NCI-H1105 (cell line): ENCODE data around the gene NANS.
"Not testable (repeated sequence)": the region's sequence is repeated elsewhere in the genome, so short reads cannot be mapped to it uniquely, and the experiment has no call there.

Experiments used
- DNase-seq: peaks from one replicate; lab custom pipeline; 2025; lab: John Stamatoyannopoulos, UW

NANS gene

DNA sequence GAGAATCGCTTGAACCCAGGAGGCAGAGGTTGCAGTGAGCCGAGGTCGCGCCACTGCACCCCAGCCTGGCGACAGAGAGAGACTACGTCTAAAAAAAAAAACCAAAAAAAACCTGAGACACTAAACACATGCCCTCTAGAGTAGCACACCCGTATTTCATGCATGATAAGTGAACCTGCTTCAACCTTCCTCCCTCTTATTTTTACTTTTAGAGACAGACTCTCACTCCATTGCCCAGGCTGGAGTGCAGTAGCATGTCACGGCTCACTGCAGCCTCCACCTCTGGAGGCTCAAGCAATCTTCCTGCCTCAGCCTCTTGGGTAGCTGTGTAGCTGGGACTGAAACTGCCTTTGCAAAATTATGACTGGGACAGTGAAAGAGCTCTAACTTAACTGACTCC is 17.6 kb upstream of the NANS start:
- no peak for DNase-seq

DNA sequence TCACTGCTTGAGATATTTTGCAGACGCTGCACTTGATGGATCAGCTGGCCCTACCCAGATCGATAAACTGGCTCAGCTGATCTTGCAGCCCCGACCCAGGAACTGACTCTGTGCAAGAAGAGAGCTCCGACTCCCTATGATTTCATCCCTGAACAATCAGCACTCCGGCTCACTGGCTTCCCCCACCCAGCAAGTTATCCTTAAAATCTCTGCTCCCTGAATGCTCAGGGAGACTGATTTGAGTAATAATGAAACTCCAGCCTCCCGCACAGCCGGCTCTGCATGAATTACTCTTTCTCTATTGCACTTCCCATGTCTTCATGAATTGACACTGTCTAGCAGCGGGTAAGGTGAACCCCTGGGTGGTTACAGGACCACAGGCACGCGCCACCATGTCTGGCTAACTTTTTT is 16.9 kb upstream of the NANS start:
- DNase-seq: no peak

DNA sequence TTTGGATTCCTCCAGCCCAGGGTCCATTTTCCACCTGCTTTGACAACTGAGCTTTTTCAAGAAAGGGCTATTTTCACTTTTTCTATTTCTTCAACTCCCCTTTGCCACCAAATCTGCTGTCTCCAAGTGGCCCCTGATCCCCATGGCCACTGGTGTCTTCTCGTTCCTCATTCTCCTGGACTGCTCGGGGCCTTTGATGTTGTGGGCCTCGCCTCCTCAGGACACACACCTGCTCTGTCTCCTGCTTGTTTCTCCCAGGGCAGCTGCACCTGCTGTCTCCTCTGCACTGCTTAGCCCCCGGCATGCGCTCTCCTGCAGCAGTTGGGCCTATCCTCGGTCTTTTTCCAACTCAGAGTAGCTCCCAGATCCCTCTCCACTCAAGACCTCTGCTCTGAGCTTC is 16.3 kb upstream of the NANS start:
- DNase-seq: no peak

DNA sequence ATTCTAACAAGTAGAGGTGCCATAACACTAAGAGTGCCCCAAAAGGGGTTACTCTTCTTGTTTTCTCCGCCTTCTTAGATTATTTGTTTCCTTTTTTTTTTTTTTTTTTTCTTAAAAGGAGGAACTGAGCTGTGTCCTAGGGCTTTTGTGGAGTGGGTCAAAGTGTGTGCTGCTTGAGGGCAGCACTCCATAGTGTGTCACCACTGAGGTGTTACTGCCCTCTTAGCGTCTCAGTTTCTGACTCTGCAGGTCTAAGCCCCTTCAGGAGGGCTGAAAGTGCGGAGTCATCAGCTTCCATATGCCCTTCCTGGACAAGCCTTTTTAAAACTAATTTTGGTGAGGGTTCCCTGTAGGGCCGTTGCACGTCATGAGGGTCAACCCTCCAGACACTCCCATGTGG is 12.6 kb upstream of the NANS start:
- DNase-seq: no peak

DNA sequence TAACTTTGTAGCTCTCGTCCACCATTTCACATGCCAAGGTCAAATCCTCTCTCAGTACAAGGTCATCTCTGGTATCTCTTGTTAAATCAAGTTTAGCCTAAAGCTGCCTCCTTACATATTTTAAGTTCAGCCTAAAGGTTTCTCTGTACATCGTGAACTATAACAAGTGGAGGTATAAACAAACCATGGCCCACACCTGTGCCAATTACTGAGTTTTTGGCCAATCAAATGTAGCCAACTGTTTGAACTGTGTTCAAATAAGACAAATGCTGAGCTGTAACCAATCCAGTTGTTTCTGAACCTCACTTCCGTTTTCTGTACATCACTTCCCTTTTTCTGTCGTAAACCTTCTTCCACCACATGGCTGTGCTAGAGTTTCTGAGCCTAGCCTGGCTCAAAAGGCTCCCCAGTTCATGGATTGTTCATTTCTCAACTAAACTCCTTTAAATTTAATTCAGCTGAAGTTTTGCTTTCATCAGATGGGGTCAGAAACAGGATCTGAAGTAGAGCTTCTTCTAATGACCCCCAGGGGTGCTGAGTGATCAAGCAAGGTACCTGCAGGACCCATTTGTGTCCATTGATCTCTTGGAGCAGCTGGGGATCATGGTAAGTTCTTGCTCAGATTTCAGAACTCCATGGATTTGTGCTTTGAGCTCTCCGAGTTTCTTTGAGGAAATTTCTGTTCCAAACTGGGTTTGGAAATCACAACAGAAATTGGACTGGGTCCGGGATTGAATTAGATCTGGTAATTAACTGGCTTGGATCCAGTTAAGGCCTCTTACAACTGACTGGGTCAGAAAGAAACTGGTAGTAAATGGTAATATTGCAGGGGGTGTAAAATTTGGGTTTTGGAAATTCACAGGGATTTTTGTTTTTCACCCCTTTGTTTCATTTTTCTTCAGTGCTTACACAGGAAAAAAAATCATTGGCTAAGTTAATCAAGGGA is 11.0 kb upstream of the NANS start:
- DNase-seq: no peak

DNA sequence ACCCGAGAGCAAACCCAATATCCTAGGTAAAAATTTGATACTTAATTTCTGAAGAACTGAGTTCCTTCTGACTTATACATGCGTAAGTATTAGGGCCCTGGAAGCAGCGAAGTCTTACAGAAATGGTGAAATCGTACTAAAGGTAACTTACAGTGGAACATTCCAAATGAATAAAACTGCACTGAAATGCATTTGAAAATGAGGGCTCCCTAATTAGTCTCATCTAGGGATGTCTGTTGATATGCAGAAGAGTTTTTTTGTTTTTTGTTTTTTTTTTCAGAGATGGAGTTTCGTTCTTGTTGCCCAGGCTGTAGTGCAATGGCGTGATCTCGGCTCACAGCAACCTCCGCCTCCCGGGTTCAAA is 10.4 kb upstream of the NANS start:
- DNase-seq: no peak

DNA sequence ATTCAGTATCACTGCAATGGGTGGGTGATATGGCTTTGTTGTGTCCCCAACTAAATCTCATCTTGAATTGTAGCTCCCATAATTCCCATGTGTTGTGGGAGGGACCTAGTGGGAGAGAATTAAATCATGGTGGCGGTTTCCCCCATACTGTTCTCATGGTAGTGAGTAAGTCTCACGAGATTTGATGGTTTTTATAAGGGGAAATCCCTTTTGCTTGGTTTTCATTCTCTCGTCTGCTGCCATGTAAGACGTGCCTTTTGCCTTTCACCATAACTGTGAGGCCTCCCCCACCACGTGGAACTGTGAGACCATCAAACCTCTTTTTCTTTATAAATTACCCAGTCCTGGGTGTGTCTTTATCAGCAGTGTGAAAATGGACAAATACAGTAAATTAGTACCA is 9.5 kb upstream of the NANS start:
- DNase-seq: no peak

DNA sequence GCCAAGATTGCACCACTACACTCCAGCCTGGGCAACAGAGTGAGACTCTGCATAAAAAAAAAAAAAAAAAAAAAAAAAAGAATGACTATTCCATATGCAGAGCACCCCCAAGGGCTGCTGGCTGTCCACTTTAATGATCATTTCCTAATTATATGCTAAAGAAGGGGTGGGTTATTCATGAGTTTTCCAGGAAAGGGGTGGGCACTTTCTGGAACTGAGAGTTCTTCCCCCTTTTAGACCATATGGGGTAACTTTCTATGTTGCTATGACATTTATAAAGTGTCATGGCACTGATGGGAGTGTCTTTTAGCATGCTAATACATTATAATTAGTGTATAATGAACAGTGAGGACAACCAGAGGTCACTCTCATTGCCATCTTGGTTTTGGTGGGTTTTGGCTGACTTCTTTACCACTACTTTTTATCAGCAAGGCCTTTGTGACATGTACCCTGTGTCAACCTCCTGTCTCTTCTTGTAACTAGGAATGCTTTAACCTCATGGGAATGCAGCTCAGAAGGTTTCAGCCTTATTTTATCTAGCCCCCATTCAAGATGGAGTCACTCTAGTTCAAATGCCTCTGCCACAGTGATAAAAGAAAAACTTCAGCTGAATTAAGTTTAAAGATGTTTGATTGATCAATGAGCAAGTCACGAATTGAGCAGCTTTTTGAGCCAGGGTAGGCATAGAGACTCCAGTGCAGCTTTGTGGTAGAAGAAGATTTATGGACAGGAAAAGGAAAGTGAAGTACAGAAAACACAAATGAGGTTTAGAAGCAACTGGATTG is 7.1 kb upstream of the NANS start:
- no peak for DNase-seq

DNA sequence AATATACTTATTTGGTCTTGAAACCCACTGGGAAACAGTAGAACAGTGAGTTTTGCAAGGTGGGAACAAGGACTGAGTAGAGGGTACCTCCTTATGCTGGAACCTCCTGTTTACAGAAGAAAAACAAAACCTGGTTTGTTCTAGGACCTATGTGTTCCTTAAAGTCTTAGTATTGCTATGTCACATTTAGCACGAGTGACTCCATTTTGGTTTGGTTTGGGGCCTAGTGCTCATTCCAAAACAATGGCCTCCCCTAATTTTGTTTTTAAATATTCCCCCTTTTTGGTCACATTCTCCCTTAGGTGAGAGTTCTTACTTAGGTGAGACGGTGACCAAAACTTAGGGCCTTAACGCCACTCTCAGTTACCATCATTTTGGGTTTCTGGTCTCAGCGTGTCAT is 6.2 kb upstream of the NANS start:
- no peak for DNase-seq

DNA sequence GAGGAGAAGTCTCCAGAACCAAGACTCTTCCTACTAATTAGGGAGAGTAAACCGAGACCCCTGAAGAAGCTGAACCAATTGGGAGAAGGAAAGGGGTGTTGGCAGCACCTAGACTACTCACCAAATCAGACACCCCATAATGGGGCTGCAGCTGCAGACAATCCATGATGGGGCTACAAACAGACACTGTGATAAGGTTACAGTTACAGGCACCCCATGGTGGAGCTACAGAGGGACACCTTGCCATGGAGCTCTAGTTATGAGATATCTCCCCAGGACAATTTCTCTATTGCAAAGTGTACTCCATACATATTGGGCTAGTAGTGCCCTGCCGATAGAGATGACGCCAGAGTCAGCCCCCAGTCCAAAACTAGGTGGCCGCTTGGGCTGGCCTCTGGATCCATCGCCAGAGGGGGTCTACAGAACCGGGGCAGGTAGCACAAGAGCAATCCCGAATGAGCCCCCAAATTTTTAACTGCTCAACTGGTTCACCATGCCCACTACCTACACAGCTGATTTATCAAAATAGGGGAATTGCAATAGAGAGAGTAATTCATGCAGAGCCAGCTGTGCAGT is 2.1 kb upstream of the NANS start:
- DNase-seq: no peak

DNA sequence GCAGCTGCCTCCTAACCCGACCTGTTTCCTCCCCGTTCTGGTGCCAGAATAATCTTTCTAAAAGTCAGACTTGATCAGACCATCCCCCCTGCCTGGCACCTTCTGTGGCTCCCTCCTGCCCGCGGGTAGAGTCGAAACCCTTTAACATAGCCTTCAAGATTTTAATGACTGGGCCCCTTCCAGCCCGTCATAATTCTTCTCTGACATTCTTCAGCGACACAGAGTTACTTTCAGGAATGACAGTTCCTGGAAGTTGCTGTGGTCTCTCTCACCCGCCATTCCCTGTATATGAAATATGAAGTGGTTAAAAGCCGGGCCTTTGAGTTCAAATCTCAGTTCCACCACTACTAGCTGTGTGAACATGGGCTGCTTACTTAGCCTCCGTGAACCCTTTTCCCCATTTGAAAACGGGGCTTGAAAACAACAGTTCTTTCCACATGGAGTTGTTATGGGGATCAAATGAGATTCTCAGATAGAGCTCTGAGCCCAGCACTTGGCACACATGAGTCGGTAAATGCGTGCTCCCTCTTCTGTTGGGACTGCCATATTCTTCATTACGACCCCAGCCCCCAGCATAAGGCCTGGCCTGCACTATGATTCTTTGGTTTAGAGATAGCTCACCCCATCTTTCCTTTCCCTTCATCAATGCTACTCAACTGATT is 737 bp downstream of the NANS start:
- DNase-seq: no peak

DNA sequence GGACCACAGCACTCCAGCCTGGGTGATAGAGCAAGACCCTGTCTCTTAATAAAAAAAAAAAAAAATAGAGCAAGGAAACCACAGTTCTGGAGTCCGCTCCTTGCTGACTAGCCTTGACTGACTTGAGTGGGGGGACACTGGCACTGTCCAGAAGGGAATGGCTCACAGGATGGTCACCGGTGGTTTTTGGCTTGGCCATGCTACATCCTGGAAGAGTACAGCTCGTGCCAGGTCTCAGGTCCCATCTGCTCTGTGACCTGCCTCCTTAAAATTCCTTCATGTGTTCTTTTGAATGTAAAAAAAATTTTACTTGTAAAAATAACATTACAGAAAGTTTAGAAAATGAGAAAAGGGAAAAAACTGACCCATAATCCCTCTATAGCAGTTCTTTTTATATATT is 5.6 kb downstream of the NANS start:
- no peak for DNase-seq

DNA sequence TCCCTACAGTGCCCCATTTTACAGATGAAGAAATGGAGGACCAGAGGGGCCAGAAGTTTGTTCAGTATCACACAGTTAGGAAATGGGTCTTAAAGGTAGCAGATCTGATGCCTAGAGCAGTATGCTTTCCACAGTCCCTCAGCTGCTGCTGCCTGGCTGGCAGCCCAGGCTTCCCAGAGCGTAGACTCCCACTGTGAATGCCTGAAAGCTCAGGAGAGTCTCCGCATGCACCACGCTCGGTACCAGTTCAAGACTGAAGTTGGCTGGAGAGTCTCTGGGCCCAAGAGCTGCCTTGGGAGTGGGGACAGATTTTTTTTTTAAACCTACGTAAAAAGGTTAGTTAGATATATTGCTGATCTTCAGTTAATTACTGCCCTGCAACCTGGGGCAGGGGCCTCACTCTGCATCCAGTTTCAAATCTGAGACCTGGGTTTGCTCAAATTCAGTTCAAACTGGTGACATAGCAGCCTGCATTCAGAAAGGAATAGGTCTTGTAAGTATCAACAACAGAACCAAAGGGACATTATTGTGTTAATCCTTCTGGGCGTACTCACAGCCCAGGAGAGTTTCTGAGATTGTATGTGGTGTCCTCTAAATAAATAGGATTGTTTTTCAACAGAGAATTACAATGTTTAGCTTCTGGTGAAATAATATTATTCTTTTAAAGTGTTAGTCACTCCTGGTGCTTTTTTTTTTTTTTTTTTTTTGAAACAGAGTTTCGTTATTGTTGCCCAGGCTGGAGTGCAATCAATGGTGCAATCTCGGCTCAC is 8.3 kb downstream of the NANS start:
- DNase-seq: no peak

DNA sequence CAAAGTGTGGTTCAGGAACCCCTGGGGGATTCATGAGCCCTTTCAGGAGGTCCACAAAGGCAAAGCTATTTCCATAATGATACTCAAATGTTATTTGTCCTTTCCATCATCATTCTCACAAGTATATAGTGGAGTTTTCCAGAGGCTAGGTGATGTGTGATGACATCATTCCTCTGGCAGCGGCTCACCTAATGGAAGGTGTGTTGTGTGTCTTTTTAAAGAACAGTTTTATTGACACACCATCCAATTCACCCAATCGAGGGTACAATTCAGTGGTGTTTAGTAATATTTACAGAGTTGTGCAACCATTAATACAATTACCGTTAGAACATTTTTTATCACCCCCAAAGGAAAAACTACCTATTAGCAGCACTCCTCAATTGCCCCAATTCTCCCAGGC is 9.7 kb downstream of the NANS start:
- no peak for DNase-seq

DNA sequence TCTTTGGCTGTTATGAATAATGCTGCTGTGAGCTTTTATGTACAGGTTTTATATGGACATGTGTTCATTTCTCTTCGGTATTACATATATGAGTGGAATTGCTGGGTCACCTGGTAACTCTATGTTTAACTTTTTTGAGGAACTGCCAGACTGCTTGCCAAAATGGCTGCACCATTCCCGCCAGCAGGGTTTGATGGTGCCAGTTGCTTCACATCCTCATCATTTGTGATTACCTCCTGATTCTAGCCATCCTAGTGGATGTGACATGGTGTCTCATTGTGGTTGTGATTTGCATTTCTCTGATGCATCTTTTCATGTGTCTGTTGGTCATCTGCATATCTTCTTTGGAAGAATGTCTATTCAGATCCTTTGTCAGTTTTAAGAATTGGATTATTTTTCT is 10.7 kb downstream of the NANS start:
- no peak for DNase-seq

DNA sequence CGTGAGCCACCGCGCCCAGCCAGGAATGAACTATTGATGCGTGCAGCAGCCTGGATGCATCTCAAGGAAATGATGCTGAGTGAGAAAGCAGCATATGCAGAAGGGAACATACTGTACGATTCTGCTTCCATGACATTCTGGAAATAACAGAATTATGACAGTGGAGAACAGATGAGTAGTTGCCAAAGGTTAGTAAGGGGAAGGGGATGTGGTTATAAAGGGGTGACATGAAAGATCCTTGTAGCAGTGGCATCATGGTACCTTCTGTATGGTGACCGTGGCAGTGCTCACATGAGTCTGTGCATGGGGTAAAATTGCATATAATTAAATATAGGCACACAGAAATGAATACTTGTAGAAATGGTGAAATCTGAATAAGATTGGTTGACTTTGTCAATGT is 13.0 kb downstream of the NANS start:
- no peak for DNase-seq

DNA sequence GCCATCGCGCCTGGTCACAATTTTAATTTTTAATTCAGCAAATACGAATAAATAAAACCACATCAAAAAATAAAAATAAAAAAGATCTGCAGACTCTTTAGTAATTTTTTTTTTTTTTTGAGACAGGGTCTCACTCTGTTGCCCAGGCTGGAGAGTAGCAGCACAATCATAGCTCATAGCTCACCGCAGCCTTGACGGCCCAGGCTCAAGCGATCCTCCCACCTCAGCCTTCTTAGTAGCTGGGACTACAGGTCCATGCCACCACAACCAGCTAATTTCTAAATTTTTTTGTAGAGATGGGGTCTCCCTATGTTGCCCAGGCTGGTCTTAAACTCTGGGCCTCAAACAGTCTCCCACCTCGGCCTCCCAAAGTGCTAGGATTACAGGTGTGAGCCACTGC is 14.2 kb downstream of the NANS start:
- DNase-seq: no peak

DNA sequence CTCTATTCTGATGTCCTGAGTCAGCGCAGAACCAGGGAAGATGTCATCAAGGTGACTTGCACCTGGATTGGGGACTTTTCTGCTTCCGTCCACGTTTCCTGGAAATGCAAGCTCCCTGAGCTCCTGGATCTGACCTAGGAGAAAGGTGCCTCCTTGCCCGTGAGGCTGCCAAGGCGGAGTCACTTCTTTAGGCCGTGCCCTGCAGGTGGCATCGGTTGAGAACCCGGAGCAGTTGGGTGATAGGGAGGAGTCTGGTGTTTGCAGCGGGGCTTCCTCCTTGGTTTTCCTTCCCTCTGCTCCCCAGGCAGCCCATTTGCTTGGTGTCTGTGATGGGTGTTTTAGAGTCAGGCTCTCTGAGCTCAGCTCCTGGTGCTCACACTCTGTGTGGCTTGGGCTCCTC is 15.2 kb downstream of the NANS start:
- DNase-seq: no peak

DNA sequence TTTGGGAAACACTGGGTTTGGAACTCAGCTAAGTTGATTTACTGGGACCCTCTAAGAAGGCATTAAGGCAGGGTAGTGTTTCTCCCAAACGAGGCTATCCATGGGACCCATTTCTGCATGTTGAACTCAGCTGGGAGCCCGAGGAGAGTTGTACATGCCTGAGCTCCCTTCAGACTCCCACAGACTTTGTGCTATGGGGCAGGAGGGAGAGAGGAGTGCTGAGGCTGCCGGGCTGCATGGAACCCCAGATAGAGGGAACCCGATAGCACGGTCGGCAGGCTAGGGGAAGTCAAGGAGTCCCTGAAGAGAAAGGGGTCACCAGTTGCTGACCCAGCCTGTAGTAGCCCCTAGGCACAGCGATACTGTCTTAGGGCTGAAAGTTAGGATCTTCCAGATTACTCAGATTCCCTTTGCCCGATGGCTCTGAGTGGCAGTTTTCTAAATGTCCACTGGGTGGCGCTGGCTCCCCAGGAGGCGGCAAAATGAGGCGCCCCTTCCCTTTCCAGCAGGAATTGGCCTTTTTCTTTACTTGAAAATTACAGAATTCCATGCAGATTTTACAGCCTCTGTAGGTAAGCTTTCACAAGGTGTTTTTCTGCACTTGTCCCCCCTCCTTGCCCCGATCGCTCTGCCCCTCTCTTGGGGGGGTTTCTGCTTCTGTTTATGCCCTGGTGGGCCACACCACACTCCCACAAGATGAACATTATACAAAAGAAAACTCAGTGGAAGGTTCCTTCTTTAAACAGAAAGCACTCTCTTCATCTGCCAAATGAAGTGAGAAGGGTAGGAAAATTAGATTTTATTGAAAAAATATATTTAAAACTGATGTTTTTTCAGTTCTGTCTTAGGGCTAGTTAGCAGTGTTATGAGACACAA is 17.8 kb downstream of the NANS start:
- DNase-seq: peak; percentile 30

DNA sequence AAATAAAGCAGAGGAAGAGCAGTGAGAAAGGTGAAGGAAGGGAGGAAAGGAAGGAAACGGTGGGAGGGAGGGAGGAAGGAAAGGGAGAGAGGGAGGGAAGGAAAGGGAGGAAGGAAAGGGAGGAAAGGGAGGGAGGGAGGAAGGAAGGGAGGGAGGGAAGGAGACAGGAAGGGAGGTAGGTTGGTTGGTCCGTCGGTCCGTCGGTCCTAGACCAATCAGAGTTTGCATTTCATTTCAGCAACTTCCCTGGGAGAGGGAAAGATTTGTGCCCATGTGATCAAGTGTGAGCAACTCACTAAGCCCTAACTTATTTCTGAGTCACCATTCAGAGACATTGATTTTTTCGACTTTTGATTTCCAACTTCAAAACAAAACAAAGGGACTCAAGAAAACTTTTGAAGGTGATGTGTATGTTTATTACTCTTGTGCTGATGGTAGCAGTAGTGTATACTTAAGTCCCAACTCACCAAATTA is 18.8 kb downstream of the NANS start:
- DNase-seq: no peak

DNA sequence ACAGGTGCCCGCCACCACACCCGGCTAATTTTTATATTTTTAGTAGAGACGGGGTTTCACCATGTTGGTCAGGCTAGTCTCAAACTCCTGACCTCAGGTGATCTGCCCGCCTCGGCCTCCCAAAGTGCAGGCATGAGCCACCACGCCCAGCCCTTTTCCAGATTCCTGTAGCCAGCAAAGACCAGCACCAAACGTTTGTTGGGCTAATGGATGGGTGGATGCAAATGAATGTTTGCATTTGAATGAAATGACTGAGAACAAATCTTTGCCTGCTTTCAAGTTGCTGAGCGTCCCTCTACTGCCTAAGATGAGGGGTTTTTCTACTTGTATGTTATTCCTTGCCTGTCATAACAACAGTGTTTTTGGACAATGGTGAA is 20.0 kb downstream of the NANS start:
- not testable (repeated sequence) for DNase-seq
